Measurements from ENCODE around the gene MYO3B. TPM values are rescaled to one million over a fixed set of nuclear protein-coding genes. Genes with fewer than 3 reads are reported as not detected.

Gene MYO3B
- total RNA-seq, 1 donor from 2014 or later, result 0.17 TPM

DNA sequence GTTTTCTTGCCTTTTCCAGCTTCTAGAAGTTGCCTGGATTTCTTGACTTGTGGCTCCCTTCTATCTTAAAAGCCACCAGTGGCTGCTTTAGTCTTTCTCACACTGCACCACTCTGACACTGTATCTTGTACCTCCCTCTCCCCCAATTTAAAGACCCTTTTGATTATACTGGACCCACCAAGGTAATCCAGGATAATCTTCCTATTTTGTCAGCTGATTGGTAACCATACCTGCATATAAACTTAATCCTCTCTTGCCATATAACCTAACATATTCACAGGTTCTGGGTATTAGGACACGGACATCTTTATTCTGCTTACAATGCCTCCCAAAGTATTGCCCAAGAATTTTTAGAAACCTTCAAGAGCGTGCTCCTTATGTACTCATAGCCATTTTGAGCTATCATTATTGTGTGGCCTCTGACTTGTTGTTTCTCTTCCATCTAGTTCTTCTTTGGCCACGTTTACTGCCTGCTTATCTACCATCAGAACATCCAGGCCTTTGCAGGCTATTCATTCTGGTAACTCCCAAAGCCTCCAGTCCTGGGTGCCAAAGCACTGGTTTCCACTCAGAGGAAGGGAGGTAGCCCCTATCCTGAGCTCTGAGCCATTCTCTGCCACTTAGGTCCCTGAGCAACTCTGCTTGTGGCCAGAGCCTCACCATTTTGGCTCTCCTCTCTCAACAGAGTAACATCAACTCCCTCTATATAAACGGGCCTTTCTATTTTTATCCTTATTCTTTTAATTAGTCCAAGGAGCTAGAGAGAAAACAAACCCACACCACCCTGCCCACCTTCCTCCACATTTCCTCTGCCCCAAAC lies 70.8 kb downstream of the MYO3B start:
- Histone ChIP-seq H3K4me1 (no peaks in the 10 kb centered on the region), H3K36me3 (no peaks in the 10 kb centered on the region), H3K9me3 (no peaks in the 10 kb centered on the region), H3K4me3 (no peak overlapping the region), H3K27me3 (no peaks in the 10 kb centered on the region), H3K27ac (no peak overlapping the region)
- intact Hi-C loops (cut with DNase I), result no loop called here
- TF ChIP-seq, protein P1, sequence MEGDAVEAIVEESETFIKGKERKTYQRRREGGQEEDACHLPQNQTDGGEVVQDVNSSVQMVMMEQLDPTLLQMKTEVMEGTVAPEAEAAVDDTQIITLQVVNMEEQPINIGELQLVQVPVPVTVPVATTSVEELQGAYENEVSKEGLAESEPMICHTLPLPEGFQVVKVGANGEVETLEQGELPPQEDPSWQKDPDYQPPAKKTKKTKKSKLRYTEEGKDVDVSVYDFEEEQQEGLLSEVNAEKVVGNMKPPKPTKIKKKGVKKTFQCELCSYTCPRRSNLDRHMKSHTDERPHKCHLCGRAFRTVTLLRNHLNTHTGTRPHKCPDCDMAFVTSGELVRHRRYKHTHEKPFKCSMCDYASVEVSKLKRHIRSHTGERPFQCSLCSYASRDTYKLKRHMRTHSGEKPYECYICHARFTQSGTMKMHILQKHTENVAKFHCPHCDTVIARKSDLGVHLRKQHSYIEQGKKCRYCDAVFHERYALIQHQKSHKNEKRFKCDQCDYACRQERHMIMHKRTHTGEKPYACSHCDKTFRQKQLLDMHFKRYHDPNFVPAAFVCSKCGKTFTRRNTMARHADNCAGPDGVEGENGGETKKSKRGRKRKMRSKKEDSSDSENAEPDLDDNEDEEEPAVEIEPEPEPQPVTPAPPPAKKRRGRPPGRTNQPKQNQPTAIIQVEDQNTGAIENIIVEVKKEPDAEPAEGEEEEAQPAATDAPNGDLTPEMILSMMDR (IDR thresholded peaks at IDR 0.05), result no peak
- ATAC-seq (no peak), DNase-seq (no peak)

DNA sequence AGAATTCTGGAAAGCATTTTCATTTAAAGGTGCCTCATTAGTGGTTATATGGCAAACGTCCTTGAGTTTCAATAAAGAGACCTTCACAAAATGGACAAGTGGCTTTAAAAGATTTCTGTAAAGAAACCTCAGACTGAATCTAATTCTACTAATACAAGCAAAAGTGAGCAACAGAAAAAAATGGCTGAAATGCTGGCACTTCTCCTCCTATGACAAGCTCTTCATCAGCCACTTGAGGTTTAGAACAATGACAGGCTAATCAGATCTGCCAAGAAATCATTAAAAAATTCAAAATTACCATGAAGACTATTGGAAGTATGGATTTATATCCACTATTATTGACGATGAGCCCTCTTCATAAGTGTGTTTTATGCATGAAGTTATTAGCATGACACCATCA lies 71.8 kb downstream of the MYO3B start:
- no peaks in the 10 kb centered on the region for H3K9me3 ChIP-seq
- intact Hi-C loops (cut with DNase I), result no loop called here
- no peak for ATAC-seq
- H3K4me1 ChIP-seq, result no peaks in the 10 kb centered on the region
- TF ChIP-seq, protein P1 (IDR thresholded peaks at IDR 0.05), result no peak
- H3K36me3 ChIP-seq, result no peaks in the 10 kb centered on the region
- no peak overlapping the region for H3K27ac ChIP-seq
- no peak overlapping the region for H3K4me3 ChIP-seq
- H3K27me3 ChIP-seq, result no peaks in the 10 kb centered on the region
- DNase-seq, result no peak

DNA sequence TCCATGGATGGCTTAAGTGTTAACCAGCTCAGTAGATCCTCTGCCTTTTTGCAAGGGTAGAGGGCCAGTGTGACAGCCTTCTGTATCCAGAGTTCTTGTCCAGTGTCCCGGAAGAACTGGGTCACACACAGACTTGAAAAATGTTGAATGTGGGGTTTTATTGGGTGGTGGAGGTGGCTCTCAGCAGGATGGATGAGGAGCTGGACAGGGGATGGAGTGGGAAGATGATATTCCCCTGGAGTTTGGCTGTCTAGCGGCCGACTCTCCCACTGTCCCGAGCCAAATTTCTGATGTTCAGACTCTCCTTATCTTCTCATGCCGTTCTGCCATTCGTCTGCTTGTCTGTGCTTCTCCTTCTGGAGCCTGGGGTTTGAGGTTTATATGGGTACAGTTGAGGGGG lies 72.6 kb downstream of the MYO3B start:
- TF ChIP-seq, protein P1 (IDR thresholded peaks at IDR 0.05), result no peak
- Histone ChIP-seq H3K4me1 (no peaks in the 10 kb centered on the region), H3K9me3 (no peaks in the 10 kb centered on the region), H3K36me3 (no peaks in the 10 kb centered on the region), H3K27ac (no peak overlapping the region), H3K4me3 (no peak overlapping the region), H3K27me3 (no peaks in the 10 kb centered on the region)
- no peak for DNase-seq
- no peak for ATAC-seq
- intact Hi-C loops (cut with DNase I), result no loop called here

DNA sequence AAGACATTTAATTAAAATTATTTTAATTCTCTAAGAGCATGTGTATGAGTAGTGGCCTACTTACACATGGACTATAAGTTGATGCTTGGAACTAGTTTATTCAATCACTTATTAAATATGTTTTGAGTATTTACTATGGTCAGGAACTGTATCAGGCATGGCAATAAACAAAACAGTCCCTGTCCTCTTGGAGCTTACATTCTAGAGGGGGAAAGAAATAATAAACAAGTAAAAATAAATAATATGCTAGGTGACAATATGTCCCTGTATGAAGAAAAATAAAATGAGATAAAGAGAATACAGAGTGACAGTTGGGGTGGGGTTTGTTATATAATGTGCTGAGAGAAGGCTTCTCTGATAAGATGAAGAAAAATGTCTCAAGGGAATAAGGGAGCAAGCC lies 74.5 kb downstream of the MYO3B start:
- no peaks in the 10 kb centered on the region for H3K36me3 ChIP-seq
- no peaks in the 10 kb centered on the region for H3K4me1 ChIP-seq
- DNase-seq (no peak), ATAC-seq (no peak)
- no peaks in the 10 kb centered on the region for H3K9me3 ChIP-seq
- no peaks in the 10 kb centered on the region for H3K27me3 ChIP-seq
- H3K27ac ChIP-seq, result no peak overlapping the region
- TF ChIP-seq, protein P1 (IDR thresholded peaks at IDR 0.05), result no peak
- no peak overlapping the region for H3K4me3 ChIP-seq
- intact Hi-C loops (cut with DNase I), result no loop called here

DNA sequence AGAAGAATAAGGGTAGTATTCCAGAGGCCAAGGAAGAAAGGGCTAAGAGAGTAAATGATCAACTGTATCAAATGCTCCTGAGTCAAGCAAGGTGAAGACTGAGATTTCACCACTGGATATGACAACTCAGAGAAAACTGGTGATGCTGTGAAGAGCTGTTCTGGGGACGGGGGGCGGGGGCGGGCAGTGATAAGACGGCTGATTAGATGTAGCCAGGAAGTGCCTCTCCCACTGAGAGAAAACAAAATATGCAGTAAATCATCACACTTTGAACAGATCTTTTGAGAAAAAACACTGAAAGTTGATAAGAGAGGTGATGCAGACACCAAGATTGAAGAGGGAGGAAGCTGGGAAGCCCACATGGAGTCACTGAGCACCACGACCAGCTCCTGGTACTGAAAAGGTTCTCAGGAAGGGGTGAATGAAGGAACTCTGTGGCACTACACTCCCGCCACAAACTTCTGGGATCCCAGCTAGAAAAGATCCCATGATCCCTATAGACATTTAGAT lies 75.8 kb downstream of the MYO3B start:
- no peaks in the 10 kb centered on the region for H3K27me3 ChIP-seq
- intact Hi-C loops (cut with DNase I), result no loop called here
- DNase-seq, result no peak
- H3K36me3 ChIP-seq, result no peaks in the 10 kb centered on the region
- H3K4me3 ChIP-seq, result no peak overlapping the region
- no peaks in the 10 kb centered on the region for H3K9me3 ChIP-seq
- H3K27ac ChIP-seq, result no peak overlapping the region
- no peak for ATAC-seq
- TF ChIP-seq, protein P1 (IDR thresholded peaks at IDR 0.05), result no peak
- H3K4me1 ChIP-seq, result no peaks in the 10 kb centered on the region

All from upper lobe of right lung (tissue), 1 donor.